A549 (cell line): Measurements from ENCODE around the gene ZNF586. TPM values are rescaled to one million over a fixed set of nuclear protein-coding genes. Genes with fewer than 3 reads are reported as not detected.
"Not testable (repeated sequence)": the region's sequence is repeated elsewhere in the genome, so short reads cannot be mapped to it uniquely, and the experiment has no call there.

Experiments
- ATAC-seq, 2 experiments: fragments of 200-7000 bp in 1 of 2; fragments of >200 bp in 1 of 2; cut with Nextera tagmentation in 1 of 2; cut with Tn5 transposase in 1 of 2; 3 replicates each; pipeline versions ENCODE4 v1.8.0 to v1.9.1; 2018 to 2020; ENCODE audit warnings: mild to moderate bottlenecking in 1 of 2, moderate library complexity in 1 of 2
- CTCF ChIA-PET: fragments of 300-600 bp; sonication (Branson Sonifier 250); formaldehyde crosslinking; extraction: SDS; loops from one replicate; lab custom pipeline; 2021; ENCODE audit warnings: antibody characterized with exemption, inconsistent platforms; lab: Yijun Ruan, JAX
- POLR2A ChIA-PET: fragments of 350-600 bp; formaldehyde crosslinking; extraction: SDS; loops from one replicate; lab custom pipeline; 2021; ENCODE audit warnings: antibody characterized with exemption, inconsistent platforms; lab: Yijun Ruan, JAX
- DNase-seq, 2 experiments: peaks; one replicate each; pipeline versions ENCODE4 v3.0.0 to v3.0.0-alpha.2; 2011 to 2016; ENCODE audit warnings: low read depth in 1 of 2, low spot score in 1 of 2
- FAIRE-seq: peaks from 2 replicates; lab custom pipeline; 2011; peaks lifted over from hg19 to GRCh38; lab: Jason Lieb, UNC
- H3K27ac ChIP-seq, 2 experiments: fragments of >200 bp; sonication (Bioruptor Twin); formaldehyde crosslinking; 3 replicates each; pipeline ENCODE4 v1.5.1; 2016 to 2017
- H3K4me1 ChIP-seq: fragments of >200 bp; sonication (Bioruptor Twin); formaldehyde crosslinking; 3 replicates; pipeline ENCODE4 v1.6.1; 2016
- H3K4me2 ChIP-seq: fragments of >200 bp; sonication (Bioruptor Twin); formaldehyde crosslinking; 3 replicates; pipeline ENCODE4 v1.6.1; 2016
- H3K4me3 ChIP-seq: fragments of >200 bp; sonication (Bioruptor Twin); formaldehyde crosslinking; 3 replicates; pipeline ENCODE4 v1.5.1; 2016
- H3K9me3 ChIP-seq: fragments of >200 bp; sonication (Bioruptor Twin); formaldehyde crosslinking; 3 replicates; pipeline ENCODE4 v1.6.1; 2016
- ATOH8 ChIP-seq: fragments of 250-450 bp; sonication (Bioruptor Pico); IDR thresholded peaks from 2 replicates; pipeline ENCODE4 v1.5.0; 2020; ENCODE audit warnings: low read depth, mild to moderate bottlenecking, moderate library complexity
- BCL3 ChIP-seq: fragments of >200 bp; sonication (Bioruptor Twin); formaldehyde crosslinking; IDR thresholded peaks from 3 replicates; pipeline ENCODE4 v1.6.1; 2016
- CBX2 ChIP-seq: fragments of 200-600 bp; sonication (generic); IDR thresholded peaks from 2 replicates; pipeline ENCODE4 v1.6.1; 2016; ENCODE audit warnings: low read depth, mild to moderate bottlenecking, borderline replicate concordance
- CBX8 ChIP-seq: fragments of 200-600 bp; sonication (generic); IDR thresholded peaks from 2 replicates; pipeline ENCODE4 v1.6.1; 2016
- FOSL2 ChIP-seq, 2 experiments: fragments of 450-650 bp in 1 of 2; fragments of >200 bp in 1 of 2; sonication (Bioruptor Twin) in 1 of 2; formaldehyde crosslinking; IDR thresholded peaks; 2 replicates each; pipeline versions ENCODE4 v1.5.0 to v1.6.1; 2016 to 2020; ENCODE audit warnings: mild to moderate bottlenecking in 1 of 2, moderate library complexity in 1 of 2
- HES2 ChIP-seq: fragments of >200 bp; sonication (Bioruptor Twin); formaldehyde crosslinking; IDR thresholded peaks from 2 replicates; pipeline ENCODE4 v1.6.1; 2016
- HOXA7 ChIP-seq: fragments of 250-450 bp; sonication (Bioruptor Pico); IDR thresholded peaks from 2 replicates; pipeline ENCODE4 v1.5.0; 2020; ENCODE audit warnings: mild to moderate bottlenecking, moderate library complexity
- HOXB13 ChIP-seq: fragments of 250-450 bp; sonication (Bioruptor Pico); IDR thresholded peaks from 2 replicates; pipeline ENCODE4 v1.5.0; 2020; ENCODE audit warnings: low read depth, mild to moderate bottlenecking, moderate library complexity
- MAFK ChIP-seq: fragments of 450-650 bp; IDR thresholded peaks from 2 replicates; pipeline ENCODE4 v1.6.1; 2014; ENCODE audit not compliant: partially characterized antibody
- MAZ ChIP-seq: fragments of 150-350 bp; IDR thresholded peaks from 2 replicates; pipeline ENCODE4 v1.6.1; 2014; ENCODE audit warnings: antibody characterized with exemption, low read depth, low read length, borderline replicate concordance
- MYC ChIP-seq: IDR thresholded peaks from 2 replicates; pipeline ENCODE4 v1.6.1; 2012; ENCODE audit warnings: mild to moderate bottlenecking, inconsistent platforms, low read length, improper control_type of control experiment, borderline replicate concordance
- POLR2A ChIP-seq: IDR thresholded peaks from 2 replicates; pipeline ENCODE4 v1.6.1; 2012; ENCODE audit warnings: mild to moderate bottlenecking, low read length
- RARB ChIP-seq: fragments of 250-450 bp; sonication (Bioruptor Pico); IDR thresholded peaks from 2 replicates; pipeline ENCODE4 v1.8.0; 2021; ENCODE audit warnings: mild to moderate bottlenecking, moderate library complexity
- RCOR1 ChIP-seq: fragments of 150-350 bp; IDR thresholded peaks from 2 replicates; pipeline ENCODE4 v1.6.1; 2014; ENCODE audit warnings: antibody characterized with exemption, low read length, low read depth
- REST ChIP-seq: fragments of 200-600 bp; sonication (generic); IDR thresholded peaks from 2 replicates; pipeline ENCODE4 v1.6.1; 2016; ENCODE audit warnings: antibody characterized with exemption, mild to moderate bottlenecking, moderate library complexity
- RFX5 ChIP-seq: fragments of 450-650 bp; IDR thresholded peaks from 2 replicates; pipeline ENCODE4 v1.7.1; 2014; ENCODE audit warnings: antibody characterized with exemption, mild to moderate bottlenecking, moderate library complexity
- RNF2 ChIP-seq: fragments of 200-600 bp; sonication (generic); IDR thresholded peaks from 2 replicates; pipeline ENCODE4 v1.6.1; 2016; ENCODE audit warnings: low read depth, mild to moderate bottlenecking, antibody characterized with exemption, moderate library complexity, borderline replicate concordance
- SMC3 ChIP-seq: fragments of >200 bp; sonication (Bioruptor Twin); formaldehyde crosslinking; IDR thresholded peaks from 3 replicates; pipeline ENCODE4 v1.6.1; 2018; ENCODE audit warnings: inconsistent platforms
- TFCP2L1 ChIP-seq: fragments of 250-450 bp; sonication (Bioruptor Pico); IDR thresholded peaks from 2 replicates; pipeline ENCODE4 v1.5.0; 2021; ENCODE audit warnings: mild to moderate bottlenecking
- TP53 ChIP-seq: fragments of 250-450 bp; sonication (Bioruptor Pico); IDR thresholded peaks from 2 replicates; pipeline ENCODE4 v1.5.0; 2021; ENCODE audit warnings: mild to moderate bottlenecking, moderate library complexity
- USF2 ChIP-seq: fragments of 450-650 bp; IDR thresholded peaks from 2 replicates; pipeline ENCODE4 v1.6.1; 2014; ENCODE audit warnings: antibody characterized with exemption
- ZC3H11A ChIP-seq: fragments of 450-650 bp; IDR thresholded peaks from 2 replicates; pipeline ENCODE4 v1.6.1; 2014; ENCODE audit warnings: antibody characterized with exemption, mild to moderate bottlenecking
- ZSCAN20 ChIP-seq: fragments of 250-450 bp; sonication (Bioruptor Pico); IDR thresholded peaks from 2 replicates; pipeline ENCODE4 v1.8.0; 2022; ENCODE audit warnings: mild to moderate bottlenecking, moderate library complexity
- WGBS: methylation state at CpG from one replicate; pipeline ENCODE4 v1.1.6; 2017; ENCODE audit errors: missing lambda C conversion rate; 5-methylcytosine and 5-hydroxymethylcytosine counted together
- polyA plus RNA-seq, 4 experiments: library from polyadenylated mRNA; depleted of rRNA in 3 of 4; stranded (reverse); fragments of >200 nt; fragmentation: RNase III in 1 of 4; extraction: RNeasy Plus Mini Kit Qiagen cat#74134 plus additional on column Dnase treatment in 1 of 4; gene quantifications; 2 replicates in 3 of 4; 3 replicates in 1 of 4; pipeline ENCODE4 v1.2.3, GENCODE V29; 2011 to 2017

The ZNF586 gene
- polyA plus RNA-seq, 2 of the 4 experiments (the other 2 are of a cell fraction) = 7.1 to 8.2 TPM

- TF ChIP-seq REST (no peak), RFX5 (no peak), MYC (no peak)
- TF ChIP-seq, all 56 proteins: peak for 0
These were observed 18.7 kb downstream of the ZNF586 start (continued) for GRCh38 chr19:57788114-57788692.

- CTCF ChIA-PET = no interaction called here
- POLR2A ChIA-PET = no interaction called here
- TF ChIP-seq BCL3 (no peak), RARB (no peak), USF2 (no peak), HOXA7 (no peak), FOSL2 (IDR thresholded peaks at IDR 0.05) (no peak), FOSL2 (CRISPR knock-in tag; IDR thresholded peaks at IDR 0.05) (no peak), POLR2A (no peak), ZSCAN20 (no peak), CBX8 (no peak), RNF2 (no peak), MAFK (no peak), SMC3 (no peak), MAZ (no peak), TP53 (CRISPR knock-in tag) (no peak), RCOR1 (no peak), HES2 (no peak), HOXB13 (no peak), ZC3H11A (no peak), ATOH8 (CRISPR knock-in tag) (no peak), TFCP2L1 (CRISPR knock-in tag) (no peak), CBX2 (no peak)
- H3K4me2 ChIP-seq = no peak overlapping the region
- H3K4me1 ChIP-seq = no peaks in the 10 kb centered on the region
- no peak overlapping the region for H3K27ac ChIP-seq
- H3K4me3 ChIP-seq = no peak overlapping the region
- H3K9me3 ChIP-seq = peaks cover 89% of the 10 kb centered on the region
- no peak for FAIRE-seq
- no peak for ATAC-seq
- 90% methylated on average over 4 of the region's 4 CpGs for WGBS
- DNase-seq = no peak
These were observed 19.8 kb downstream of the ZNF586 start for GRCh38 chr19:57789288-57789687.

- FAIRE-seq, H3K4me1 ChIP-seq: not testable (repeated sequence)
These were observed 27.1 kb downstream of the ZNF586 start for GRCh38 chr19:57796580-57796979.

More at GRCh38 chr19:57796580-57796979, 27.1 kb downstream of the ZNF586 start:
- H3K4me2 ChIP-seq, POLR2A ChIA-PET, CTCF ChIA-PET, H3K4me3 ChIP-seq, DNase-seq, H3K27ac ChIP-seq: not testable (repeated sequence)
- peaks cover 81% of the 10 kb centered on the region for H3K9me3 ChIP-seq
- peak in 1 of 2 experiments; percentile 78; a peak in 2 of 6 replicates for ATAC-seq
- 73% methylated on average over 1 of the region's 1 CpG for WGBS
